SK-MEL-5 (cell line): ENCODE measurements around the gene DDX51. TPM values are rescaled to one million over a fixed set of nuclear protein-coding genes. Genes with fewer than 3 reads are reported as not detected.

Source experiments
- DNase-seq: peaks from one replicate; pipeline ENCODE4 v3.0.0-alpha.2; 2016; ENCODE audit warnings: low read depth, low spot score
- in situ Hi-C: cut with HindIII; loops from 2 replicates; pipeline ENCODE4 v1.10.0; 2016; ENCODE audit warnings: low sequenced_read_pairs, high pct_unique_total_duplicates, low pct_unique_long_range_greater_than_20kb
- total RNA-seq: library from RNA; depleted of rRNA; stranded (reverse); fragments of >200 nt; shearing (Covaris generic); gene quantifications from 2 replicates; pipeline ENCODE4 v1.2.3, GENCODE V29; 2014

The DDX51 gene
- total RNA-seq, 1 experiment from 2014 or later = 11.1 TPM

DNA sequence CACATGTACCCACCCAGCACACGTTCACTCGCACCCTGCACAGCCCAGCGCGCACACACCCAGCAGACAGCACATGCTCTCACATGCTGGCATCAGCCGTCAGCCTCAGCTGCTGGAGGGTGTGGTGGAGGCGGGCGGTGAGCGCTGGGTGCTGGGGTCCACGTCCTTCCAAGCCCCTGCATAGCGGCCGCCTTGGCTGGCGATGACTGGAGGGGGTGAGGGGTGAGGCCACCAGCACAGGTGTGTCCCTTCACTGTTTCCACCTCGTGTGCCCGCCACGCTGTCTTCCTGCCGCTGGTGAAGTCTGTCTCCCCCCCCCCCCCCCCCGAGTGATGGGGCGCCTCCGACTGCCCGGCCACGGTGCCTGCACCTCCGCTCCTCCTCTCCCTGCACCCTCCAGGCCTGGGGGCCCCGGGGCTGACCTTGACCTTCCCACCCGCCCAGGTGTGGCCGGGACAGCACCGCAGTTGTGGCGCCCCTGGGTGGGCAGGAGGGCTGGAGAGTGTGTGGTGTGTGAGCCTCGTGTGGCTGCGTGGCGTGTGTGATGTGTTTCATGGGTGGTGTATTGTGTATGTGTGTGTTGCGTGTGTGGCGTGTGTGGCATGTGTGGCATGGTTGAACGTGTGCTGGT lies 37.6 kb upstream of the DDX51 start:
- in situ Hi-C loops = no loop called here
- no peak for DNase-seq

DNA sequence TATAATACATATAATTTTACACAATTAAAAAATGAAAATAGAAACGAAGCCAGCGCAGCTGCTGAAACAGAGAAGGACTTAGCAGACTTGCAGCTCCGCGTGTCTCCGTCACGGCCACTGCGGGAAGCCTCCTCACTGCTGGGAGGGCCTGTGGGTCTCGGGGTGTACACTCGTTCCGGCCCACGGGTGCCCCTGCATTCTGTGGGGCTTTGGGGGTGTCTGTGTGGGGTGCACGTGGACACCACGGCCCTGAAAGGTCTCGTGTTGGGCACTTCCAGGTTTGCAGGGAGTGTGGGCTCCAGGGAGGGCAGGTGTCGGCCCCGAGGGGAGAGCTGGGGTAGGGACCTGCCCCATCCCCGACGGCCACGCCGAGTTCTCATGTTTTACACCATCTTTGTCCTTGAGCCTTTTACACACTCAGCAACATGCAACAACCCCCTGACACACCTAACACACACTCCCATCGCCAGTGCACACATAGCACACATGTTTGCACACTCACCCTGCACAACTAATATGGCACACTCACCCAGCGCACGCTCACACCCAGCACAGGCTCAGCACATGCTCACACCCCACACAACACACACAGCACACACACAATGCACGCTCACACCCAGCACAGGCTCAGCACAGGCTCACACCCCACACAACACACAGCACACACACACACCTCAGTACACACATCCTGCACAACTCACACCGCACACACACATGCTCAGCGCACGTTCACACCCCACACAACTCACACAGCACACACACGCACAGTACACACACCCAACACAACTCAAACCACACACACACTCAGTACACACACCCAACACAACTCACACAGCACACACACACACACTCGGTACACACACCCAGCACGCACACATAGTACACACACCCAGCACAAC lies 36.8 kb upstream of the DDX51 start:
- in situ Hi-C loops = no loop called here
- DNase-seq = no peak

DNA sequence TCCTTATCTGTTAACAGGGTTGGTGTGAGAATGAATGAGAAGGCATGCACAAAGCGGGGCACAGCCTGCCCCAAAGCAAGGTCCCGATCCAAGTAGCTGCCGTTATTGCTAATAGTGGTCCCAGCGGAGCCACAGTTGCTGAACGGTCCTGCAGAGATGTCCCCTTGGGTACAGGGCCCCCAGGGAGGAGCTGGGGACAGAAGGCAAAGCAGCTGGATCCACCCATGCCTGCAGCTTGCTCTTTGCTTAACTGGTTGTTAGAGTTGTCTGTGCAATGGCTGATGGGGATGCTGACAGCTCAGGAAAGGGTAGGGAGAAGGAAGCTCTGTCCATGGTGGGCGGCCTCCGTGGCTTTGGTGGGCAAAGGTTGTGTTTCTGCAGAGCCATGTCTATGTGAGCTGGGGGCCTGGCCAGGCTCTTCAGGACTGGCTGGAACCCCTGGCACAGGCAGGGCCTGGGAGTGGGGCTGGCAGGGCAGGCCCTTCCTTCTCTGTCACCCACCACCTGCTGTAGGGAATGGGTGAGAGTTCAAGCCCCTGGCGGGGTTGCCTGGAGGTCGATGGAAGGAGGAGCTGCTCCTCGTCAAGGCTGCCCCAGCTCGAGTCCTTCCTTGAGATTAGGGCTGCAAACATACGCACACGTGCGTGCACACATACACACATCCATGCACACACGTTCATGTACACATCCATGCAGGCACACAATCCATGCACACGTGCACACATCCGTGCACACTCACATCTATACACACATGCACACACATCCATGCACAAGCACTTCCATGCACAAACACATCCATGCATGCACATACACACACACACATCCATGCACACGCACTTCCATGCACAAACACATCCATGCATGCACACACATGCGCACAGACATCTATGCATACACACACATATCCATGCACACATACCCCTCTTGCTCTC lies 35.6 kb upstream of the DDX51 start:
- in situ Hi-C loops = no loop called here
- no peak for DNase-seq

DNA sequence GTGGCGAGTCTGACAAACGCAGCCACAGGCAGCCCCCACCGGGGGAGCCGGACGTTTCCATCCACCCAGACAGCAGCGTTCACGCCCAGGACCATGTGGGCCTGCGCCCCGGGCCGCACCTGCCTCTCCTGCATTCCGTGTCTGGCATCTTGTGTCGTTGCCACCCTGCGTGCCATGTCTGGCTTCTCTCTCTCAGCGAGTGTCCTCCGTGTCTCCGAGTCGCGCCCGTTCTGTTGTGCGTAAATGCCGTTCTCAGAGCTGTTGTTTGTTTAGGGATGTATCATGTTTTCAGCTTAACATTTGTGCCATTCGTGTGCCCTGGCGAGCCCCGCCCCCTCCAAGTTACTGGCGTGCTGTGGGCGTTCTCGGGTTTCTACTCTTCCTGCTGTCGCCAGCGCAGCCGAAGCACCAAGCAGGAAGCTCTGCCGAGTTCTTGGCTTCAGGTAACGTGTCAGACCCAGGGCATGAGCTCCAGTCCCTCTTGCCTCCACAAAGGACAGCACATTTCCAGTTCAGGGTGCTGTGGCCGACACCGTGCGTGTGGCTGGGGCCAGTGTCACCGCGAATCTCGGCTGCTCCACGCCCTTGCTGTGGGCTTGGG lies 34.8 kb upstream of the DDX51 start:
- no peak for DNase-seq
- in situ Hi-C loops = no loop called here

DNA sequence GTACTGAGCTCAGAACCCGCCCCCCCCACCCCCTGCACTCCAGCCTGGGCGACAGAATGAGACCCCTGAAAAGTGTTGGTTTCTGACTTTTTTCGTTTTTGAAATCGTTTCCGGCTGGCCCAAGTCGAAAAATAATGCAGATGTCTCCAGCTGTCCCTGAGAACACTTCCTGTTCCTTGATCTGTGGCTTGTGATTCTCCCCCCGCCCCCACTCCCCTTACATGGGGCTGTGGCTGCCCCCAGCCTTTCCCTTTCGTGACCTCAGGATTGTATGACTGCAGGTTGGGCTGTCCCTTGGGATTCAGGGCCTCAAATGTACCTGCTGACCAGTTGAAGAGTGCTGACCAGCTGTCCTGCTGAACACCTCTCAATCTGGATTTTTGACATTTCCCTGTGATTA lies 34.2 kb upstream of the DDX51 start:
- DNase-seq = no peak
- in situ Hi-C loops = no loop called here

DNA sequence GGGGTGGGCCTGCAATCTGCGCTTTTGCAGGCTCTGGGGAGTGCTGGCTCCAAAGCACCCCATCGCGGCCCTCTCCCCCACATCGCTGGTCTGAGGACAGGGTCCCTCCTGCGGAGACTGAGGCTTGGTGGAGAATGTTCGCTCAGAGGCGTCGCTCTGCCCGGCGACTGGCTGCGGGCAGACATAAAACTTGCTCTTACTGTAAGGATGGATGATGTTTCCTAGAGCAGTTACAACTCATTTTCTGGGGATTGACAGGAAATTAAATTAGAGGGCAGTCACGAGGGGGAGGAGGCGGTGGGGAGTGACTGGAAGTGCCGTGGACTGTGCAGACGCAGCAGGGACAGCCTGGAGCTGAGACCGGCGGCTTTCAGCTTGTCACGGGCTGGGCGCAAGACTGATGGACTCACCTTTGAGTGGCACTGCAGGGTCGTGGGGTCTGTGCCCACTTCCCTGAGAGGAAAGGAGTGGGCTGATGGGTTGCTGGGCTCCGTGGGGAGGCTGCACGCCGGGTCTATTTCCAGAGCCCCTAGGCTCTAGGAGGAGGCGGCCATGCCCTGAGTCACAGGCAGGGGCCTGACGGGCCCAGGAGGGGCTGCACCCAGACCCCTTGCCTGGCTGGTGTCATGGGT lies 32.9 kb upstream of the DDX51 start:
- in situ Hi-C loops = no loop called here
- no peak for DNase-seq

DNA sequence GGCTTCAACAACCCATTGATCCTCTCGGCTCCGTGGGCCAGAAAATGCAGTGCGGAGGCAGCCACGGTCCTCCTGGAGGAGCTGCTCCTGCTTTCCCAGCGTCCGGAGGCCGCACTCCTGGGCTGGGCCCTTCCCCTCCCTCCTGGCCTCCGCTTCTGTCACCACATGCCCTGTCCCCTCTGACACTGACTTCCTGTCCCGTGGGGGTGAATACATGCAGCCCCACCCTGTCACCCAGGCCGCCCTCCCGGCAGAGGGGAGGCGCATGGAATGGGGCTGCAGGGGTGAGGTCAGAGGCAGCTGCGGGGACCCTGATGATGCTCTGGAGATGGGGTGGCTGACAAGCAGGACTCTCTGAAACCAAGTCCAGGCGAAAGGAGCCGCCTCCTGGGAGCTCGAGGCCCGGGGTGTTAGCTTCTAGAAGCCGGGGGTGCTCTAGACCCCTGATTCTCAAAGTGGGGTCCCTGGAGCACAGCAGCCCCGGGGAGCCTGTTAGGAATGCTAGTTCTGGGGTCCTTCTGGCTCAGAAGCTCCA lies 32.3 kb upstream of the DDX51 start:
- in situ Hi-C loops = no loop called here
- DNase-seq = no peak

DNA sequence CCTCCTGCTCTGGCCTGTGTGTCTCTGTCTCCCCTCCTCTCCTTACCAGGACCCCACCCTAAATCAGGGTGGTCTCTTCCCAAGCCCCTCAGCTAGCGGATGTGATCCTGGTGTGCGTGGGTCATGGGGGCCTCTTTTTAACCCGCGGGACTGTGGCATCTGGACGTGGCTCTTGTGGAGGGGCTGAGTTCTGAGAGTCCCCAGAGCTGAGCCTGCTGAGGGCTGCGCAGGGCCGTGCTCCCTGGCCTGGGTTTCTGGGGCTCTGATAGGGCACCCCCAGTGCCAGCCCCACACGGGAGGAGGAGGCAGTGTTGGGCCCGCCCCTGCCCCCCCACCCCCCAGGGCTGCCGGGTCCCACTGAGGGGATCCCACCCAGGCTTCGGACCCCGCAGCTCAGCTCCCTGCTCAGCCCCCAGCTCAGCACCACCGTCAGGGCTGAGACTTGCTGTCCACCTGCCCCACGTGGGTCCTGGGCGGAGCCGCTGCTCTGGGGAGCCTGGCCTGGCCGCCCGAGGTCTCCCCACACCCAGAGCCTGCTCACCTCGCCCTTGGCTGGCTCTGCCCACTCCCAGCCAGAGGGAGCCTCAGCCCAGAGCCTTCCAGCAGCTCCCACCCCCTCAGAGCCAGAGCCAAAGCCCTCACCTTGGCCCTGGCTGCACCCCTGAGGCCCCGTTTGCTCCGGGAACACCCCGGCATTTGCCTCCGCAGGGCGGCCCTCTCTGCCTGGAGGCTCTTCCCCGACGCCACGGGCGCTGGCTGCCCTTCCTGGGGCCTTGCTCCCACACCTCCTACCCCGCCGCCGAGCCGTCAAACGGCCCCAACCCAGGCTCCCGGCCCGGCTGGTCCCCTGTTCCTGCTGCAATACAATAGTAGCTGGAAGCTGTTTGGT lies 31.6 kb upstream of the DDX51 start:
- in situ Hi-C loops = no loop called here
- DNase-seq = no peak

DNA sequence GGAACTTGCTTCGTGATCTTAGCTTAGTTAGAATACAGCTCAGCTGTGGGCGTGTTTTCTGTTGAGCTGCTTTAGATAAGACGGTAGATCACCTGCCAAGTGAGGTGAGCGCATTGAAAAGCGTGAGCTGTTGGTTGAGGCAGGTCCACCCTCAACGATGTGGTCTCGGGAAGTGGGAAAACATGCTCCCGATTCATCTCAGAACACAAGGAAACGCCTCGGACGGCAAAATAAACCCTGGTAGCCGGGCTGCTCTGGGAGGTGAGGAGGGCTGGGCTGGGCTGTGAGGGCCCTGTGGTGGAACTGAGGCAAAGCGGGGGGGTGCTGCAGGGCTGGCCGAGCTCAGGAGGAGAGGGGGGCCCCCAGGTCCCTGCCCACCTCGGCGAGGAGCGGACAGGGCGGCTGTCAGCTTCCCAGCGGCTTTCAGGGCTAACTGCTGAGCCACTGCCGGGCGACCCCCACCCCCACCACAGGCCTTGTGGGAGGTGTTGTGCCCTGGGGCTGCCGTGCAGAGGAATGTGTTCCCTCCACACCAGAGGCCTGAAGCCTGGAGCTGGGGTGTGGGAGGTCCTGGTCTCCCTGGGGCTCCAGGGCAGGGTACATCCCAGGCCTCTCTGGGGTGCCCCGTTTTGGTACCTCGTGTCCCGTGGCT lies 30.8 kb upstream of the DDX51 start:
- DNase-seq = no peak

DNA sequence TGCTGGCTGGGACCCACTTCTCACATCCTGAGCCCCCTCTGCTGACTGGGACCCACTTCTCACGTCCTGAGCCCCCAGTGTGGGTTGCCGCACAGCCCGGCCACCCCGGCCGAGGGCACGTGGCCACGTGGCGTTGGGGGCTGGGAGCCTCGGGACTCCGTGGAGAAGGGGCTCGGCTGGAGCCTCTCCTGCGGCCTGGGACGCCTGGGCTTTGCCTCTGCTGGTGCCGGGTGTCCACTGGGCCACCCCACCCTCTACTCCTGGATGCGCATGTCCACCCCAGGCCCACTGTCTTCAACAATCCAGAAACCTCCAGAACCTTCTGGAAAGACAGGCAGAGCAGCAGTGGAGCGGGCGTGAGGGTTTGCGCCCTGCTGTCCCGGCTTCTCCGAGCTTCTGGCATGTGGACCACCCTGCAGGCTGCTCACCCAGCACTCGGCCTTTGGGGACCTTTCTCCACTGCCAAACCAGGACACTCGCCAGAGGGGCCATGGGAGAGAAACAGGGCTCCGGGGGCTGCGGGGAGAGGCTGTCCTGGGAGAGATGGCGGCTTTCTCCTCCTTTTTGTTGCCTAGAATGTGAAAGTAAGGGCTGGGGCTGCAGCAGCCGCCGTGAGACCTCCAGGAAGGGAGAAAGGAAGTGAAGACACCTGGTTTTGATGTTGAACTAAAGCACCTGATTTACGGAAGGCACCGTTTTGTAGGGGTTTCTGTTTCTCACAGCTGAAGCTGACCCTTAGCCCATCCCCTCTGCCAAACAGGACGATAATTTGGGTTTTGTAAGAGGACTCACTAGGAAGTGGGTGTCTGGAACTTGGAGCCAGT lies 30.1 kb upstream of the DDX51 start:
- in situ Hi-C loops = no loop called here
- DNase-seq = no peak

More for the DNA sequence above, 30.8 kb upstream of the DDX51 start:
- in situ Hi-C loops = no loop called here

DNA sequence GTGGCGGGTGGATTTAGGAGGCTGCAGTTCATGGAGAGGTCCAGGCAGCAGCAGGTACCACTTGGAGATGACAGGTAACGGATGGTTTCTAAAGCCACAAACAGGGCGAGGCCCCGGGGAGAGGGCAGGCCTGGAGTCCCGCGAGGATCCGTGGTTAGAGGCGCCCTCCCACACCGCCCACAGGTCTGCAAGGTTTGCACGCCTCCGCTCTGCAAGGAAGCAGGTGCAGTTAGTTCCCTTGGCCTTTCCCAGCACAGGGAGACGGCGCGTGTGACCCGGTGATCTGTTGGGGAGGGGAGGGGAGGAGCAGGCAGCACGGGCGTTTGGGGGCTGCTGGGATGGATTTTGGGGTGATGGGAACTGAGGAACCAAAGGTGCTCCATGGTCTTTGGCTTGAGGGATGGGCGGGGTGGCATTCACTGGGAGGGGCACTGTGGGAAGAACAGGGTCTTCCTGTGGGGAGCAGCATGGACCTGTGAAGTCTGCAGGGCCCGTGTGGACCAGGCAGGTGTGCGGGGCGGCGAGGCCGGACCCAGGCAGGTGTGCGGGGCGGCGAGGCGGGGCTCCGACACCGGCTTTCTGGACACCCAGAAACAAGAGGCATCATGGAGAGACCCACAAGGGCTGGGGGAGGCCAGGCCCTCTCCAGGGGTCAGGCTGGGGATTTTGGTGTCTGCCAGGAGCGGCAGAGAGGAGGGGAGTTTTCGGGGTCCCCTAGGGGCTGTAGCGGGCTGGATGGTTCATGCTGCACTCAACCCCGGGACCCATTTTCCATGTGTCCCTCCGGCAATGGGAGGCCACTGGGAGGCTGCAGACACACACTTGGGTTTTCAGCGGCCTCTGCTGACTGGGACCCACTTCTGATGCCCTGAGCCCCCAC lies 29.3 kb upstream of the DDX51 start:
- in situ Hi-C loops = no loop called here
- no peak for DNase-seq

DNA sequence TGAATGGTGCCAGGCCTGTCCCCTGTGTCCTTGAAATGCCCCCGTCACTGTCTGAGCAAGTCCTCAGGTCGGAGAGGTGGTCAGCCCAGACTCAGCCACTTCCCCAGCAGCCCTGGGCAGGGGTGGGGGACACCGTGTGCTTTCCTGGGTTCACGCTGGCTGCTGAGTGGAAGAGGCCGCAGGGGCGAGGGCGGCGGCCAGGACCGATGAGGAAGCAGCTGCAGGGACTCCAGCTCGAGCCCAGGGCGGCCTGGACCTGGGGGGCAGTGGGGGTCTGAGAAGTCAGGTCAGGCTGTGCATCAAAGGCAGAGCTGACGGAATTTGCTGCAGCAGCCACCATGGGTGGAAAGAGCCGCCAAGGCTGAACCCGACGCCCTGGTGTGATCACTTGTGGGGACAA lies 28.5 kb upstream of the DDX51 start:
- DNase-seq = no peak
- in situ Hi-C loops = no loop called here

DNA sequence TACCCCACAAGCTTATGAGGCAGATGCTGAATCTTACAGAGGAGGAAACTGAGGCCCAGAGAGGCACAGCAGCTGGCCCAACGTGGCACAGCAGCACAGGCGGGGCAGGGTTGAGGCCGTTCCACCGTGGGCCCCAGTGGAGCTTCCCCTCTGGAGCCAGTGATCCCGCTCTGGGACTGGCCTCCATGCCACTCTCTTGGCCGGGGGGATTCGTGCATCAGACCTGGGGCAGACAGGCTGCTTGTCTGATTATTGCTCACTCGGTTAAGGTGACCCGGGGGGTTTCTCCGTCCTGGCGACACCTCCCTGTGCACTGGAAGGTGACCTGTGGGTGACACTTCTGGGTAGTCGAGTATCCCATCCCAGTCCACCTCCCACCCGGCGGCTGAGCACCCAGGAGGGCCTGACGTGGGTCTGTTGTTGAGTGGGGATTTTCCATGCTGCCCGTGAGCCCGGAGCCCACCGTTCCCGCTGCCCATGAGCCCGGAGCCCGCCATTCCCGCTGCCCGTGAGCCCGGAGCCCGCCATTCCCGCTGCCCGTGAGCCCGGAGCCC lies 27.9 kb upstream of the DDX51 start:
- in situ Hi-C loops = no loop called here

More for the DNA sequence above, 27.9 kb upstream of the DDX51 start:
- DNase-seq = no peak
